ENCODE results near the gene SP6. TPM values are rescaled to one million over a fixed set of nuclear protein-coding genes. Genes with fewer than 3 reads are reported as not detected.

Gene SP6
- total and polyA plus RNA-seq, 2 of the 8 experiments (the other 6 are each of a cell fraction or from before 2014, with no cell fraction given), result 1.2 to 1.5 TPM

Other genes starting within 250 kb of the SP6 start
- 625 and 635 TPM in 2 replicates for gene KPNB1, start 201.2 kb downstream of the SP6 start, total RNA-seq (2021; fragmentation: NEBNext Ultra II Directional; extraction: Animal tissue kit (Norgen Biotek cat#: 25700))
- 142 and 171 TPM in 2 replicates for gene KPNB1, start 201.2 kb downstream of the SP6 start, polyA plus RNA-seq (2011; rRNA removed)
- gene TBKBP1, start 157.0 kb downstream of the SP6 start, total RNA-seq (2021; fragmentation: NEBNext Ultra II Directional; extraction: Animal tissue kit (Norgen Biotek cat#: 25700)), result 15.1 and 16.7 TPM in 2 replicates
- 6.3 and 9.3 TPM in 2 replicates for gene TBKBP1, start 157.0 kb downstream of the SP6 start, polyA plus RNA-seq (2011; rRNA removed)
- gene TBX21, start 117.9 kb downstream of the SP6 start, total RNA-seq (2021; fragmentation: NEBNext Ultra II Directional; extraction: Animal tissue kit (Norgen Biotek cat#: 25700)), result not detected in 2 replicates
- gene TBX21, start 117.9 kb downstream of the SP6 start, polyA plus RNA-seq (2011; rRNA removed), result 0.05 TPM in 1 of 2 replicates, not detected in the other
- 8.9 and 9.6 TPM in 2 replicates for gene OSBPL7, start 29.4 kb downstream of the SP6 start, total RNA-seq (2021; fragmentation: NEBNext Ultra II Directional; extraction: Animal tissue kit (Norgen Biotek cat#: 25700))
- 7.2 and 10.0 TPM in 2 replicates for gene OSBPL7, start 29.4 kb downstream of the SP6 start, polyA plus RNA-seq (2011; rRNA removed)
- 83.0 and 85.3 TPM in 2 replicates for gene MRPL10, start 19.6 kb downstream of the SP6 start, total RNA-seq (2021; fragmentation: NEBNext Ultra II Directional; extraction: Animal tissue kit (Norgen Biotek cat#: 25700))
- gene MRPL10, start 19.6 kb downstream of the SP6 start, polyA plus RNA-seq (2011; rRNA removed), result 213 and 214 TPM in 2 replicates
- gene LRRC46, start 19.5 kb downstream of the SP6 start, total RNA-seq (2021; fragmentation: NEBNext Ultra II Directional; extraction: Animal tissue kit (Norgen Biotek cat#: 25700)), result 0.36 TPM in 1 of 2 replicates, not detected in the other
- gene LRRC46, start 19.5 kb downstream of the SP6 start, polyA plus RNA-seq (2011; rRNA removed), result 0.16 and 0.18 TPM in 2 replicates
- gene SCRN2, start 9.9 kb downstream of the SP6 start, total RNA-seq (2021; fragmentation: NEBNext Ultra II Directional; extraction: Animal tissue kit (Norgen Biotek cat#: 25700)), result 24.4 and 27.4 TPM in 2 replicates
- gene SCRN2, start 9.9 kb downstream of the SP6 start, polyA plus RNA-seq (2011; rRNA removed), result 42.3 and 61.1 TPM in 2 replicates
- gene SP2, start 45.1 kb upstream of the SP6 start, total RNA-seq (2021; fragmentation: NEBNext Ultra II Directional; extraction: Animal tissue kit (Norgen Biotek cat#: 25700)), result 11.0 and 13.8 TPM in 2 replicates
- gene SP2, start 45.1 kb upstream of the SP6 start, polyA plus RNA-seq (2011; rRNA removed), result 5.6 and 9.5 TPM in 2 replicates
- 7.0 and 8.8 TPM in 2 replicates for gene PNPO, start 90.4 kb upstream of the SP6 start, total RNA-seq (2021; fragmentation: NEBNext Ultra II Directional; extraction: Animal tissue kit (Norgen Biotek cat#: 25700))
- gene PNPO, start 90.4 kb upstream of the SP6 start, polyA plus RNA-seq (2011; rRNA removed), result 7.5 and 8.1 TPM in 2 replicates
- gene PRR15L, start 106.7 kb upstream of the SP6 start, total RNA-seq (2021; fragmentation: NEBNext Ultra II Directional; extraction: Animal tissue kit (Norgen Biotek cat#: 25700)), result 0.26 and 0.34 TPM in 2 replicates
- 1.1 TPM in 2 replicates for gene PRR15L, start 106.7 kb upstream of the SP6 start, polyA plus RNA-seq (2011; rRNA removed)
- 88.2 and 97.6 TPM in 2 replicates for gene CDK5RAP3, start 120.0 kb upstream of the SP6 start, total RNA-seq (2021; fragmentation: NEBNext Ultra II Directional; extraction: Animal tissue kit (Norgen Biotek cat#: 25700))
- gene CDK5RAP3, start 120.0 kb upstream of the SP6 start, polyA plus RNA-seq (2011; rRNA removed), result 93.2 and 119 TPM in 2 replicates
- gene COPZ2, start 186.6 kb upstream of the SP6 start, total RNA-seq (2021; fragmentation: NEBNext Ultra II Directional; extraction: Animal tissue kit (Norgen Biotek cat#: 25700)), result not detected in 2 replicates
- 0.24 and 0.25 TPM in 2 replicates for gene COPZ2, start 186.6 kb upstream of the SP6 start, polyA plus RNA-seq (2011; rRNA removed)
- 140 and 148 TPM in 2 replicates for gene NFE2L1, start 197.2 kb upstream of the SP6 start, total RNA-seq (2021; fragmentation: NEBNext Ultra II Directional; extraction: Animal tissue kit (Norgen Biotek cat#: 25700))
- 143 and 173 TPM in 2 replicates for gene NFE2L1, start 197.2 kb upstream of the SP6 start, polyA plus RNA-seq (2011; rRNA removed)

Measured in H1 (cell line).